ENCODE measurements around the gene TRIP12.
"Not testable (repeated sequence)": the region's sequence is repeated elsewhere in the genome, so short reads cannot be mapped to it uniquely, and the experiment has no call there.

Gene TRIP12

GRCh38 chr2:229921892-229922448, at the start of gene TRIP12:
TSS of gene TRIP12 (minus strand) at chr2:229922009. CDS start at chr2:229880079, 41,930 bp downstream.
- DNase-seq (ENCODE audit: low spot score): peak; percentile 89

GRCh38 chr2:229971298-229971790, 49.5 kb upstream of the TRIP12 start:
- no peak for DNase-seq (ENCODE audit: low spot score)

- DNase-seq (ENCODE audit: low spot score): no peak
These were observed 48.6 kb upstream of the TRIP12 start for GRCh38 chr2:229970406-229970805.

GRCh38 chr2:229969921-229970320, 48.1 kb upstream of the TRIP12 start:
- DNase-seq (ENCODE audit: low spot score): no peak

GRCh38 chr2:229963596-229963995, 41.8 kb upstream of the TRIP12 start:
- DNase-seq (ENCODE audit: low spot score): not testable (repeated sequence)

- no peak for DNase-seq (ENCODE audit: low spot score)
These were observed 34.7 kb upstream of the TRIP12 start for GRCh38 chr2:229956491-229956890.

GRCh38 chr2:229955663-229956062, 33.9 kb upstream of the TRIP12 start:
- no peak for DNase-seq (ENCODE audit: low spot score)

GRCh38 chr2:229952256-229952835, 30.5 kb upstream of the TRIP12 start:
- DNase-seq (ENCODE audit: low spot score): no peak

- no peak for DNase-seq (ENCODE audit: low spot score)
These were observed 25.7 kb upstream of the TRIP12 start for GRCh38 chr2:229947544-229947943.

- no peak for DNase-seq (ENCODE audit: low spot score)
These were observed 24.2 kb upstream of the TRIP12 start for GRCh38 chr2:229945975-229946374.

- no peak for DNase-seq (ENCODE audit: low spot score)
These were observed 22.1 kb upstream of the TRIP12 start for GRCh38 chr2:229943770-229944449.

GRCh38 chr2:229943171-229943570, 21.4 kb upstream of the TRIP12 start:
- DNase-seq (ENCODE audit: low spot score): no peak

- no peak for DNase-seq (ENCODE audit: low spot score)
These were observed 20.9 kb upstream of the TRIP12 start for GRCh38 chr2:229942671-229943070.

GRCh38 chr2:229937537-229937936, 15.7 kb upstream of the TRIP12 start:
- no peak for DNase-seq (ENCODE audit: low spot score)

- no peak for DNase-seq (ENCODE audit: low spot score)
These were observed 9.4 kb upstream of the TRIP12 start for GRCh38 chr2:229931241-229931640.

- no peak for DNase-seq (ENCODE audit: low spot score)
These were observed 8.8 kb upstream of the TRIP12 start for GRCh38 chr2:229930656-229931055.

GRCh38 chr2:229927817-229928321, 6.1 kb upstream of the TRIP12 start:
- no peak for DNase-seq (ENCODE audit: low spot score)

- DNase-seq (ENCODE audit: low spot score): no peak
These were observed 3.4 kb upstream of the TRIP12 start for GRCh38 chr2:229925201-229925600.

GRCh38 chr2:229924541-229924940, 2.7 kb upstream of the TRIP12 start:
- not testable (repeated sequence) for DNase-seq (ENCODE audit: low spot score)

GRCh38 chr2:229922449-229923386, 909 bp upstream of the TRIP12 start, which contains the start of gene FBXO36:
TSS of gene FBXO36 (plus strand) at chr2:229922503. CDS start at chr2:229922514, 11 bp downstream.
- peak; percentile 87 for DNase-seq (ENCODE audit: low spot score)

GRCh38 chr2:229921101-229921891, 513 bp downstream of the TRIP12 start:
- DNase-seq (ENCODE audit: low spot score): peak; percentile 68
